ENCODE results near the gene SLC34A1. TPM values are rescaled to one million over a fixed set of nuclear protein-coding genes. Genes with fewer than 3 reads are reported as not detected.

SLC34A1 gene
- total RNA-seq, 1 experiment from 2014 or later = 0.28 TPM

DNA sequence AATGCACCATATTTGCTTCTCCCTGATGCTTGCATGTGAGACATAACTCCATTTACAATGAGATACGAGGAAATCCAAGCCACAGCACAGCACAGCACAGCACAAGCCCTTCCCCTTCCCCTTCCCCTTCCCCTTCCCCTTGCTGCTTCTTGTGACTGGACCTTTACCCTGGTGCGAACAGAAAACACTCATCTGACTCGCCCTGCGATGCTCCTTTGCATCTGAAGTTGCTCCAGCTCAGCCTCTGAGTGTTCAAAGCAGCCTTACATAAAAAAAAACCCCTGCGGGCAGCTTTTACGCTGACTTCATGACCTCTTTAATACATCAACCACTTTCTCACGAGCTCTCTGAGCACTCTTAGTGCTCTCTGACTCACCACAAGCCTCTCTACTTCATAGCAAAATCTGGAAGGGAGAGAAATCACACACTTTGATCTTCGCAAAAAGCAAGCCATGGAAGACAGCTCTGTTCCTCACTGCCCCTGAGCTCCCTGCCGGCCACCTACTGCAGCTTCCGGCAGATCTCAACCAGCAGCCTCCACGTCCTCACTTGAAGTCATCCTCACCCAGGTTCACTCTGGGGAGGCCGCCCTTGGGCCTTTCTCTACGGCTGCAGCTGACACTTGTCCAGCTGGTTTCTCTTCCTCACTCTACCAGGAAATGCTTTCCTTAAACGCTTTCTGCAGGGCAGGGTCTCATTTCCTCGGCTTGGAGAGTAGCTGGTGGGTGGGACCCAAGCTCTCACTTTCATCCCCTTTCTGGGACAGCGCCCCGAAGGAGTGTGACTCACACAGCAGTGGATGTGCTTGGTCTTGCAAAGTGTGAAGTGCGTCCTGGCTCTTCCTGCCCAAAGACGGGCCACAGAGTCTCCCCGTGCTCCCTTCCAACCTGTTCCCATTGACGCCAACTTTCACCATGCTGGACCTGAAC, 5.3 kb downstream of the SLC34A1 start:
- Histone ChIP-seq H2AFZ (peak overlapping the region; percentile 50; the same call in 1 of the 2 replicates), H3K79me2 (ENCODE audit: low read depth) (no peaks in the 10 kb centered on the region), H3K4me1 (replicated peaks; ENCODE audit: insufficient read depth) (peaks cover 35% of the 10 kb centered on the region), H3K36me3 (ENCODE audit: low read depth) (no peaks in the 10 kb centered on the region), H3K27me3 (ENCODE audit: insufficient read depth, low read depth) (no peaks in the 10 kb centered on the region), H4K20me1 (ENCODE audit: insufficient read depth) (no peaks in the 10 kb centered on the region), H3K9me2 (ENCODE audit: insufficient read depth) (no peaks in the 10 kb centered on the region), H3F3A (ENCODE audit: insufficient read depth, low read depth) (peaks cover 26% of the 10 kb centered on the region), H3K9me3 (ENCODE audit: insufficient read depth, low read depth) (no peaks in the 10 kb centered on the region), H3K27ac (peak overlapping the region; percentile 96), H3K4me2 (peak overlapping the region; percentile 75), H3K4me3 (peak overlapping the region; percentile 25; the same call in 1 of the 2 replicates)
- CTCF ChIA-PET = interaction anchor here (0.6 to 2.6 kb wide), 19 partner anchors 10 to 318 kb away, joined by 3 to 53 read pairs (median 5); partner anchors contain the start of gene GRK6
- intact Hi-C loops (cut with micrococcal nuclease; ENCODE audit: unreplicated experiment) = loop anchor here (1.0 to 5.0 kb wide), 7 partner anchors 13 to 275 kb away; partner anchors contain the start of genes GRK6 and LMAN2
- DNase-seq = peak; percentile 88 to 95
- no peak for TF ChIP-seq EZH2 (IDR thresholded peaks at IDR 0.05; ENCODE audit: low read depth)
- POLR2A ChIA-PET (ENCODE audit: unreplicated experiment) = interaction anchor here (0.6 to 1.7 kb wide), 7 partner anchors 19 to 113 kb away, joined by 3 to 23 read pairs (median 7); partner anchors contain the start of genes GRK6 and PDLIM7
- BruUV-seq (replicated peaks) = no TSS peak

DNA sequence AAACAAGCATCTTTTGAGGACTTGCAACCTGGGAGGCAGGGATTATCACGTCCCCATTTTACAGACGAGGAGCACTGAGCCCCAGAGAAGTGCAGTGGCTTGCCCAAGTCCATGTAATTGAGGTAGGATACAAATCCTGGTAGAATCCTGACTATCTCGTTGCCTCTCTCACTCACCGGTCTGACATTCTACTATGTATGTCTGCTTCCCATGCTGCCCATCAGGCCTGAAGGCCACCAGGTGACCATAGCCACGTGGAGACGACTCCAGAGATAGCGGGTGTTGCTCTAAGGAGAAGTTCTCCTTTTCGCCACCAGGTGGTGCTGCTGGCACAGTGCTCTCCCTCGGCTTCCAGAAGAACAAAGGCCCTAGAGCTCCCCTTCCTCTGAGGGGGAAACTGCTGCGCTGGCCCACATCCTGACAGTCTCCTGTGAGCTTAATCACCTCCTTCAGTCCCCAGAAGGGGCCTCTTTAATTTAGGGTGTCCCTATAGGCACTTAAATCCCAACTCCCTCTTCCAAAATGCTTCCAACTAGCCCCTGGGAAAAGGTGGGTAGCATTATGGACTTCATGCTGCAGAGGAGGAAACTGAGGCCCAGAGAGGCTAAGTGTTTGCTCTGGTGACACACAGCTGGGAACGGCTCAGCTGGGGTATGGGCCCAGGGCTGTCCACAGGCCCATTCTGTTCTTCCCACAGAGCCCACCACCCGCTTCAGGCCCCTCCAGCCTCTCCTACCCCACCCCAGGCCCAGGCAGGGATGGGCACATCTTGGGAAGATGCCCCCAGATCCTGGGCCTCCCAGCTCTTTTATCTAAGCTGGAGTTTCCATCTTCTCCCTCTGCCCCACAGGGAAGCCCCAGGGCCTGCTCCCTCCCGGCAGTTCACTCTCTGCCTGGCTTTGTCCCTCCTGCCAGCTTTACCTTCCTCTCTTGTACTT, 6.4 kb downstream of the SLC34A1 start:
- H3K79me2 ChIP-seq (ENCODE audit: low read depth) = no peaks in the 10 kb centered on the region
- H3K4me2 ChIP-seq = peak overlapping the region; percentile 75
- no peak for TF ChIP-seq EZH2 (IDR thresholded peaks at IDR 0.05; ENCODE audit: low read depth)
- TF ChIP-seq, protein P1, sequence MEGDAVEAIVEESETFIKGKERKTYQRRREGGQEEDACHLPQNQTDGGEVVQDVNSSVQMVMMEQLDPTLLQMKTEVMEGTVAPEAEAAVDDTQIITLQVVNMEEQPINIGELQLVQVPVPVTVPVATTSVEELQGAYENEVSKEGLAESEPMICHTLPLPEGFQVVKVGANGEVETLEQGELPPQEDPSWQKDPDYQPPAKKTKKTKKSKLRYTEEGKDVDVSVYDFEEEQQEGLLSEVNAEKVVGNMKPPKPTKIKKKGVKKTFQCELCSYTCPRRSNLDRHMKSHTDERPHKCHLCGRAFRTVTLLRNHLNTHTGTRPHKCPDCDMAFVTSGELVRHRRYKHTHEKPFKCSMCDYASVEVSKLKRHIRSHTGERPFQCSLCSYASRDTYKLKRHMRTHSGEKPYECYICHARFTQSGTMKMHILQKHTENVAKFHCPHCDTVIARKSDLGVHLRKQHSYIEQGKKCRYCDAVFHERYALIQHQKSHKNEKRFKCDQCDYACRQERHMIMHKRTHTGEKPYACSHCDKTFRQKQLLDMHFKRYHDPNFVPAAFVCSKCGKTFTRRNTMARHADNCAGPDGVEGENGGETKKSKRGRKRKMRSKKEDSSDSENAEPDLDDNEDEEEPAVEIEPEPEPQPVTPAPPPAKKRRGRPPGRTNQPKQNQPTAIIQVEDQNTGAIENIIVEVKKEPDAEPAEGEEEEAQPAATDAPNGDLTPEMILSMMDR (conservative IDR thresholded peaks at IDR 0.05) = peak; percentile 97
- H3K27me3 ChIP-seq (ENCODE audit: insufficient read depth, low read depth) = no peaks in the 10 kb centered on the region
- H3K27ac ChIP-seq = peak overlapping the region; percentile 96
- no peaks in the 10 kb centered on the region for H4K20me1 ChIP-seq (ENCODE audit: insufficient read depth)
- peak overlapping the region; percentile 25; the same call in 1 of the 2 replicates for H3K4me3 ChIP-seq
- CTCF ChIA-PET = interaction anchor here (0.6 to 2.6 kb wide), 16 partner anchors 12 to 319 kb away, joined by 3 to 53 read pairs (median 5); partner anchors contain the start of genes GRK6 and PDLIM7
- DNase-seq = peak; percentile 78 to 89
- no peaks in the 10 kb centered on the region for H3K9me3 ChIP-seq (ENCODE audit: insufficient read depth, low read depth)
- H3K9me2 ChIP-seq (ENCODE audit: insufficient read depth) = no peaks in the 10 kb centered on the region
- BruUV-seq (replicated peaks) = TSS peak; percentile 36
- no peaks in the 10 kb centered on the region for H3K36me3 ChIP-seq (ENCODE audit: low read depth)
- intact Hi-C loops (cut with micrococcal nuclease; ENCODE audit: unreplicated experiment) = loop anchor here (1.0 to 5.0 kb wide), 6 partner anchors 12 to 111 kb away; partner anchors contain the start of genes GRK6 and LMAN2
- POLR2A ChIA-PET (ENCODE audit: unreplicated experiment) = interaction anchor here (0.5 to 1.7 kb wide), 9 partner anchors 20 to 741 kb away, joined by 3 to 16 read pairs (median 7); partner anchors contain the start of genes LMAN2 and PDLIM7
- peak overlapping the region; percentile 50; the same call in 1 of the 2 replicates for H2AFZ ChIP-seq
- H3K4me1 ChIP-seq (replicated peaks; ENCODE audit: insufficient read depth) = peaks cover 35% of the 10 kb centered on the region
- H3F3A ChIP-seq (ENCODE audit: insufficient read depth, low read depth) = peaks cover 26% of the 10 kb centered on the region

DNA sequence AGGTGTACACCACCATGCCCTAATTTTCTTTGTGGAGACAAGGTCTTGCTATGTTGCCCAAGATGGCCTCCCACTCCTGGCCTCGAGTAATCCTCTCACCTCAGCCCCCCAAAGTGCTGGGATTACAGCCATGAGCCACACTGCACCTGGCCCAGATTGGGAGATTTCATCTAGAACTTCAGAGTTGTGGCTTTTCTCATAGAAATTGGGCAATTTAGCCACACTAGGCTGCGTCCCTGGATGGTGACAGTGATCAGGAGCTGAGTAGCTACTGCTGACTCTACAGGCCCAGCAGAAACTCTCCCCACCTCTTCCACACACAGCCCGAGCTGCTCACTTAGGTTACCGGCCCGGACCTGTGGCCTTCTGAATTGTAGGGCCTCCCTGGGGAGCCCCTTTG, 8.5 kb downstream of the SLC34A1 start:
- no peaks in the 10 kb centered on the region for H4K20me1 ChIP-seq (ENCODE audit: insufficient read depth)
- TF ChIP-seq, protein P1 (conservative IDR thresholded peaks at IDR 0.05) = no peak
- no peak for TF ChIP-seq EZH2 (IDR thresholded peaks at IDR 0.05; ENCODE audit: low read depth)
- H3F3A ChIP-seq (ENCODE audit: insufficient read depth, low read depth) = peaks cover 26% of the 10 kb centered on the region
- ChIA-PET CTCF (interaction anchor here (1.9 kb wide), 1 partner anchor 9 kb away, joined by 5 read pairs; no protein-coding TSS in a partner anchor), POLR2A (ENCODE audit: unreplicated experiment) (interaction anchor here (0.7 kb wide), 1 partner anchor 22 kb away, joined by 6 read pairs; no protein-coding TSS in a partner anchor)
- no peaks in the 10 kb centered on the region for H3K9me3 ChIP-seq (ENCODE audit: insufficient read depth, low read depth)
- no peaks in the 10 kb centered on the region for H3K79me2 ChIP-seq (ENCODE audit: low read depth)
- H3K9me2 ChIP-seq (ENCODE audit: insufficient read depth) = no peaks in the 10 kb centered on the region
- no peak for DNase-seq
- no peak overlapping the region for H3K4me3 ChIP-seq
- BruUV-seq (replicated peaks) = no TSS peak
- no peak overlapping the region for H3K4me2 ChIP-seq
- peaks cover 31% of the 10 kb centered on the region for H3K4me1 ChIP-seq (replicated peaks; ENCODE audit: insufficient read depth)
- H3K27ac ChIP-seq = no peak overlapping the region
- no peaks in the 10 kb centered on the region for H3K27me3 ChIP-seq (ENCODE audit: insufficient read depth, low read depth)
- no peak overlapping the region for H2AFZ ChIP-seq
- no peaks in the 10 kb centered on the region for H3K36me3 ChIP-seq (ENCODE audit: low read depth)
- intact Hi-C loops (cut with micrococcal nuclease; ENCODE audit: unreplicated experiment) = loop anchor here (5.0 kb wide), 1 partner anchor 40 kb away; the partner anchor contains the start of gene LMAN2

Data from PC-9 (cell line).